ENCODE measurements around the gene PRDM11.

DNA sequence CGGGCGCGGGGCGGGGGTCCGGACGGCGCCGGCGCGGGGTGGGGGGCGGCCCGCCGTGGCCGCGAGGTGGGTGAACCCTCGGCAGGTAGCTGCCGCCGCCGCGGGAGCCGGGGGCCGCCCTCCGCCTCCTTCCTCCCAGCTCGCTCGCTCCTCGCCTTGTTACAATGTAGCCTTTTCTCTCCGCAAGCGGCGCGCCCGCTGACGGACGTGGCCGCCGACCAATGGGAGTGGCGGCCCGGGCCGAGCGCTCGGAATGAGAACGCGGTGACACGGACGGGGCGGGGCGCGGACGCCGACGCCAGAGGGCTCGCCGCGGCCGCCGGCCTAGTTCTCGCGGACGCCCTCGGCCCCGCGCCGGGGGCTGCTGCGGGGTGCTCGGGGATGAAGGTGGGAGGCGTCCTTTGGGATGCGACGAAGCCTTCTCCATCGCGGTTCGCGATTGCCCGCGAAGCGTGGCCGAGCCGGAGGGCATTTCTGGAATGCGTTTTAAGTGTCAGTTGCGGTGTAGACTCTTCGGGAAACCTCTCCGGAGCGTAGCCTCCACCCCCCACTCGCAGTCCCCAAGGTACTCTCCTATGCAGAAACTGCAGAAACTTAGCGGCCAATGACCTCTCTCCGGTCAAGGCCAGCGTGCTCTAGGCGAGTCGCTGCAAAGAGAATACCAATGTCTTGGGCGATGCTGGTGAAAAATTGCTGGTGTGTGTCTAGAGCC, 734 bp downstream of the PRDM11 start:
- TF ChIP-seq CTCF (conservative IDR thresholded peaks at IDR 0.05; ENCODE audit: low read depth, low read length) (no peak), MAFK (IDR thresholded peaks at IDR 0.05; ENCODE audit: low read depth, low read length) (no peak), CEBPB (IDR thresholded peaks at IDR 0.05; ENCODE audit: low read depth, low read length) (no peak), MXI1 (IDR thresholded peaks at IDR 0.05; ENCODE audit: borderline replicate concordance, low read depth, low read length) (no peak), POLR2A (IDR thresholded peaks at IDR 0.05; ENCODE audit: low read depth, low read length) (peak; percentile 82; the same call in 1 of the 2 replicates)
